ENCODE data around the gene ANXA4. TPM values are rescaled to one million over a fixed set of nuclear protein-coding genes. Genes with fewer than 3 reads are reported as not detected.

The ANXA4 gene
- total and polyA plus RNA-seq, 2 experiments from 2014 or later, result 6.7 to 11.5 TPM

DNA sequence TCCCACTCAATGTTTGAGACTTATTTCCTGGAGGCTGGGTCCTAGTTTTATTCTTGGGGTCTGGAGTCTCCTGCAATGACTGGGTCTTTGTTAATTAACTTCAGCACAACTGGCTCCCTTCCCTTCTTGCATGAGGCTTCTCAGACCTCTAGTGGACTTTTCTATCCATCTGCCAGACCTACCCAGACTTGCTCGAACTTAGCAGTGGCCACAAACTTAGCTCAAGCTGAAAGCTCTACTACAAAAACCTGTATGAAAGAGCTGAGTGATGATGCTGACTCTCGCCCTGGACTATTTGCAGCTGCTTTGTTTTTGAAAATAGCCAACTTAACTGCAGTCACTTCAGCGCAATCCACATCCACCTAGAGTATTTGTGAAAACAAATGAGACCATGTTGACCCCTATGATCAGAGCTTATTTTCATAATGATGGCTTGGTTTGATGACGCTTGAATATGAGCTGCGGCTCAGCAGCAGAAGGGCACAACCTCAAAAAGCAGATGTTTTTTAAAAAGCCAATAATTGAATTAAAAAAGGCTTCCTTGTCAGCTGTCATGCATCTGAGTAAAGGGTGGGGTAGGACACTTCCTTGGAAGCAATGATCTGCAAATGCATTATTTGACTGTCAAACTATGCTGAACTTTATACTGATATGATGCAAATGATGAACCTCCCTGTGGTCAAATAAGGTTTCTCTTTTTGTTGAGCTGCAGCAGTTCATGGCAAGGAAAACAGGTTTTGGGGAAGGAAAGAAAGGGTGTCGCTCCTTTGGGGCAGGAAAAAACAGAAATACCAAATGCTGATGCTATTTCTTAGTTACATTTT is 10.6 kb upstream of the ANXA4 start:
- Histone ChIP-seq H3F3A (replicated peaks; ENCODE audit: low read depth) (no peaks in the 10 kb centered on the region), H4K20me1 (replicated peaks; ENCODE audit: insufficient read depth) (no peaks in the 10 kb centered on the region), H3K27ac (ENCODE audit: low read depth) (no peak overlapping the region), H3K4me1 (ENCODE audit: insufficient read depth) (peaks cover 4% of the 10 kb centered on the region; the same call in 1 of the 2 replicates), H3K4me3 (no peak overlapping the region), H2AFZ (peak overlapping the region; percentile 4; the same call in 1 of the 2 replicates), H3K4me2 (no peak overlapping the region), H3K79me2 (replicated peaks; ENCODE audit: insufficient read depth) (no peaks in the 10 kb centered on the region), H3K36me3 (ENCODE audit: insufficient read depth) (no peaks in the 10 kb centered on the region), H3K27me3 (ENCODE audit: insufficient read depth) (no peaks in the 10 kb centered on the region), H3K9me2 (ENCODE audit: insufficient read depth) (no peaks in the 10 kb centered on the region)
- Mint-ChIP-seq H3K9me3 (no peaks in the 10 kb centered on the region), H3K4me3 (no peak overlapping the region), H3K27me3 (ENCODE audit: insufficient read depth, low read depth, poor library complexity) (no peaks in the 10 kb centered on the region), H3K27ac (no peak overlapping the region), H3K4me1 (peaks cover 2% of the 10 kb centered on the region; the same call in 2 of the 3 replicates), H3K36me3 (ENCODE audit: low read depth) (no peaks in the 10 kb centered on the region)
- ATAC-seq (no peak), DNase-seq (ENCODE audit: low spot score) (no peak)
- TF ChIP-seq CTCF (conservative IDR thresholded peaks at IDR 0.05; ENCODE audit: low read depth in 2 of 2), result no peak

DNA sequence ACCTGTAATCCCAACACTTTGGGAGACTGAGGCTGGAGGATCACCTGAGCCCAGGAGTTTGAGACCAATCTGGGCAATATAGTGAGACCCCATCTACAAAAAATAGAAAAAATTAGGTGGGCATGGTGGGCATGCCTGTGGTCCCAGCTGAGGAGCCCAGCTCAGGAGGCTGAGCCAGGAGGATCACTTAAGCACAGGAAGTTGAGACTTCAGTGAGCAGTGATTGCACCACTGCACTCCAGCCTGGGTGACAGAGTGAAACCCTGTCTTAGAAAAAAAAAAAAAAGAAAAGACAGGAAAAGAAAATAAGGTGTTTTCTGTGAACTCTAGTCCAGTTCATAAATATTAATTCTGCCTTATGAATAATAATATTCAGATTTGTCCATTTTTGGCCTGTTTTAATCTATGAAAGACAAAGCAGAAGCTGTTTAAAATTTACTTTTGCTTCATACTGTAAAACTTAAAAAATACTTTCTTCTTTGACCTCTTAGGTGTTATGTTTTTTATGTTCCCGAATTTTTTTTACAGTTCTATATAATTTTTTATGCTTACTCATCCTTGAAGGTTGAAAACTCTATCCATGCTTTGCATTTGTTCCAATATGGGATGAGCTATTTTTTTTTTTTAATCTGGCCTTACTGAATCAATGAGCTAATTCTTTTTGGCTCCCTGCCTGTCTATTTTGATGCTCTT is 8.4 kb upstream of the ANXA4 start:
- no peaks in the 10 kb centered on the region for H3K9me3 Mint-ChIP-seq
- no peak for ATAC-seq
- no peak for DNase-seq (ENCODE audit: low spot score)

More for the DNA sequence above, 8.4 kb upstream of the ANXA4 start:
- no peak overlapping the region for H3K4me3 ChIP-seq
- H3K27ac Mint-ChIP-seq, result no peak overlapping the region
- H3K27me3 ChIP-seq (ENCODE audit: insufficient read depth), result no peaks in the 10 kb centered on the region
- no peak overlapping the region for H2AFZ ChIP-seq
- no peaks in the 10 kb centered on the region for H3K36me3 Mint-ChIP-seq (ENCODE audit: low read depth)
- H3K27ac ChIP-seq (ENCODE audit: low read depth), result no peak overlapping the region
- no peak overlapping the region for H3K4me2 ChIP-seq
- peaks cover 4% of the 10 kb centered on the region; the same call in 1 of the 2 replicates for H3K4me1 ChIP-seq (ENCODE audit: insufficient read depth)
- no peaks in the 10 kb centered on the region for H3K9me2 ChIP-seq (ENCODE audit: insufficient read depth)
- H3K79me2 ChIP-seq (replicated peaks; ENCODE audit: insufficient read depth), result no peaks in the 10 kb centered on the region
- no peak overlapping the region for H3K4me3 Mint-ChIP-seq
- H3K36me3 ChIP-seq (ENCODE audit: insufficient read depth), result no peaks in the 10 kb centered on the region
- no peaks in the 10 kb centered on the region for H4K20me1 ChIP-seq (replicated peaks; ENCODE audit: insufficient read depth)
- H3K4me1 Mint-ChIP-seq, result peaks cover 2% of the 10 kb centered on the region; the same call in 2 of the 3 replicates
- no peaks in the 10 kb centered on the region for H3F3A ChIP-seq (replicated peaks; ENCODE audit: low read depth)
- TF ChIP-seq ZNF331 (CRISPR knock-in tag; IDR thresholded peaks at IDR 0.05; ENCODE audit: low read depth), result no peak
- TF ChIP-seq JUNB (IDR thresholded peaks at IDR 0.05; ENCODE audit: unreplicated experiment), result no peak
- TF ChIP-seq CTCF (conservative IDR thresholded peaks at IDR 0.05; ENCODE audit: low read depth in 2 of 2), result no peak
- TF ChIP-seq, protein P1, sequence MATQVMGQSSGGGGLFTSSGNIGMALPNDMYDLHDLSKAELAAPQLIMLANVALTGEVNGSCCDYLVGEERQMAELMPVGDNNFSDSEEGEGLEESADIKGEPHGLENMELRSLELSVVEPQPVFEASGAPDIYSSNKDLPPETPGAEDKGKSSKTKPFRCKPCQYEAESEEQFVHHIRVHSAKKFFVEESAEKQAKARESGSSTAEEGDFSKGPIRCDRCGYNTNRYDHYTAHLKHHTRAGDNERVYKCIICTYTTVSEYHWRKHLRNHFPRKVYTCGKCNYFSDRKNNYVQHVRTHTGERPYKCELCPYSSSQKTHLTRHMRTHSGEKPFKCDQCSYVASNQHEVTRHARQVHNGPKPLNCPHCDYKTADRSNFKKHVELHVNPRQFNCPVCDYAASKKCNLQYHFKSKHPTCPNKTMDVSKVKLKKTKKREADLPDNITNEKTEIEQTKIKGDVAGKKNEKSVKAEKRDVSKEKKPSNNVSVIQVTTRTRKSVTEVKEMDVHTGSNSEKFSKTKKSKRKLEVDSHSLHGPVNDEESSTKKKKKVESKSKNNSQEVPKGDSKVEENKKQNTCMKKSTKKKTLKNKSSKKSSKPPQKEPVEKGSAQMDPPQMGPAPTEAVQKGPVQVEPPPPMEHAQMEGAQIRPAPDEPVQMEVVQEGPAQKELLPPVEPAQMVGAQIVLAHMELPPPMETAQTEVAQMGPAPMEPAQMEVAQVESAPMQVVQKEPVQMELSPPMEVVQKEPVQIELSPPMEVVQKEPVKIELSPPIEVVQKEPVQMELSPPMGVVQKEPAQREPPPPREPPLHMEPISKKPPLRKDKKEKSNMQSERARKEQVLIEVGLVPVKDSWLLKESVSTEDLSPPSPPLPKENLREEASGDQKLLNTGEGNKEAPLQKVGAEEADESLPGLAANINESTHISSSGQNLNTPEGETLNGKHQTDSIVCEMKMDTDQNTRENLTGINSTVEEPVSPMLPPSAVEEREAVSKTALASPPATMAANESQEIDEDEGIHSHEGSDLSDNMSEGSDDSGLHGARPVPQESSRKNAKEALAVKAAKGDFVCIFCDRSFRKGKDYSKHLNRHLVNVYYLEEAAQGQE (IDR thresholded peaks at IDR 0.05; ENCODE audit: unreplicated experiment), result no peak
- no peak for TF ChIP-seq NANOG (IDR thresholded peaks at IDR 0.05; ENCODE audit: borderline replicate concordance)
- TF ChIP-seq EZH2 (IDR thresholded peaks at IDR 0.05; ENCODE audit: low read depth, unreplicated experiment), result no peak
- no peak for TF ChIP-seq ZNF114 (CRISPR knock-in tag; IDR thresholded peaks at IDR 0.05)
- H3K27me3 Mint-ChIP-seq (ENCODE audit: insufficient read depth, low read depth, poor library complexity), result no peaks in the 10 kb centered on the region
